Vagina (tissue), 2 donors: ENCODE measurements around the gene WNT5A. TPM values are rescaled to one million over a fixed set of nuclear protein-coding genes. Genes with fewer than 3 reads are reported as not detected.

Experiments used
- DNase-seq, 2 donors: peaks; one replicate each; pipeline ENCODE4 v3.0.0-alpha.2; 2017; ENCODE audit errors: extremely low spot score in 2 of 2
- H3K27ac ChIP-seq: fragments of 200-600 bp; sonication (generic); one replicate; pipeline ENCODE4 v1.5.1; 2019
- H3K27me3 ChIP-seq: fragments of 200-600 bp; sonication (generic); one replicate; pipeline ENCODE4 v1.5.1; 2019
- H3K36me3 ChIP-seq, 2 donors: fragments of 200-600 bp; sonication (generic); one replicate each; pipeline ENCODE4 v1.5.1; 2017 to 2019
- H3K4me1 ChIP-seq: fragments of 200-600 bp; sonication (generic); one replicate; pipeline ENCODE4 v1.5.1; 2019
- H3K4me3 ChIP-seq, 2 donors: fragments of 200-600 bp; sonication (generic); 1 replicate in 1 of 2; 2 replicates in 1 of 2; pipeline ENCODE4 v1.5.1; 2016 to 2019
- H3K9me3 ChIP-seq: fragments of 200-600 bp; sonication (generic); one replicate; pipeline ENCODE4 v1.5.1; 2019
- POLR2A ChIP-seq, 2 donors: fragments of 450-650 bp; IDR thresholded peaks; one replicate each; pipeline ENCODE4 v1.6.1; 2017; ENCODE audit warnings: antibody characterized with exemption in 2 of 2, mild to moderate bottlenecking in 2 of 2, moderate library complexity in 2 of 2
- POLR2AphosphoS5 ChIP-seq, 2 donors: sonication (generic); formaldehyde crosslinking; IDR thresholded peaks; one replicate each; pipeline ENCODE4 v1.9.0; 2017; ENCODE audit warnings: antibody characterized with exemption in 2 of 2, mild to moderate bottlenecking in 2 of 2, low read depth in 1 of 2; ENCODE audit not compliant: insufficient read depth in 1 of 2
- intact Hi-C: fragments of 100-400 bp; cut with DNase I; formaldehyde crosslinking; loops from one replicate; pipeline ENCODE4 v1.15.1; 2023
- total RNA-seq: library from RNA; depleted of rRNA; stranded (reverse); fragments of >200 nt; gene quantifications from one replicate; pipeline ENCODE4 v1.2.3, GENCODE V29; 2016
- TF ChIP-seq, protein P1 (sequence below), 3 experiments: fragments of 450-650 bp in 2 of 3; fragments of 200-600 bp in 1 of 3; sonication (generic) in 1 of 3; IDR thresholded peaks; one replicate each; pipeline ENCODE4 v1.5.1; 2017 to 2019; ENCODE audit warnings: antibody characterized with exemption in 3 of 3, mild to moderate bottlenecking in 2 of 3, moderate library complexity in 2 of 3

Gene WNT5A
- total RNA-seq, 1 donor from 2014 or later = 52.3 TPM

DNA sequence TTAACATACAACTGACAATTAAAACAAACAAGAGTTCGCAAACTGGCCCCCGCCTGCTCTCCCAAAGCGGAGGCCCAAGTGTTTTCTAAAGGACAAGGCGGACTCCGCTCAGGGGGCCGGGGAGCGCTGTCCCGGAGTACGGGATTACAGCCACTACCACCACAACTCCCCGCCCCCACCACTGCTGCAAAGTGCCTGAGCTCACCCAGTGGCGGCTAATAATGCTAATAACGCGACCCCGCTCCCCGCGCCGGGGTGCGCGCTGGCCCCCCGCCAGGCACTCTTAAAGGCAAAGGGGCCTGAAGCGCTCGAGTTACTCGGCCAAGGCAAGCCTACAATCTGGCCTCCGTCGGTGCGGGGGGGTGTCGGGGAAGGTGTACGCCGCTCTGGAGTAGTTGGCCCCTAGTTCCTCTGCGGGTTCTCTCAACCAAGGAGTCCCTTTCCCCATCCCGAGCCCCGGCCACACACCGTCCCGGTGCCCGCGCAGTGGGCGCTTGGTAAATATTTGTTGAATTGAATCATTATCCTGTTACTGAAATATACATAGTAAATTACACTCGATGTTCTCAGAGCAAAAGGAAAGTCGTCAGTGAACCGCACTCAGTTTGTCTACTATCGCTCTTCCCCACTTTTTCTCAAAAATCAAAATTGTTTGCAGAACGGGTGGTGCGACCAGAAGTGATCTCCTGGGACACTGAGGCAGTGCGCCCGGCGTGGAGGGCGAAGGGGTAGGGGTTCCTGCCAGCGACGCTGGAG lies 827 bp downstream of the WNT5A start:
- Histone ChIP-seq H3K9me3 (no peaks in the 10 kb centered on the region), H3K4me3 (peak overlapping the region; percentile 66 to 78), H3K4me1 (peaks cover 63% of the 10 kb centered on the region), H3K27ac (peak overlapping the region; percentile 93), H3K27me3 (no peaks in the 10 kb centered on the region), H3K36me3 (no peaks in the 10 kb centered on the region)
- intact Hi-C loops = no loop called here
- DNase-seq = no peak
- TF ChIP-seq, protein P1, sequence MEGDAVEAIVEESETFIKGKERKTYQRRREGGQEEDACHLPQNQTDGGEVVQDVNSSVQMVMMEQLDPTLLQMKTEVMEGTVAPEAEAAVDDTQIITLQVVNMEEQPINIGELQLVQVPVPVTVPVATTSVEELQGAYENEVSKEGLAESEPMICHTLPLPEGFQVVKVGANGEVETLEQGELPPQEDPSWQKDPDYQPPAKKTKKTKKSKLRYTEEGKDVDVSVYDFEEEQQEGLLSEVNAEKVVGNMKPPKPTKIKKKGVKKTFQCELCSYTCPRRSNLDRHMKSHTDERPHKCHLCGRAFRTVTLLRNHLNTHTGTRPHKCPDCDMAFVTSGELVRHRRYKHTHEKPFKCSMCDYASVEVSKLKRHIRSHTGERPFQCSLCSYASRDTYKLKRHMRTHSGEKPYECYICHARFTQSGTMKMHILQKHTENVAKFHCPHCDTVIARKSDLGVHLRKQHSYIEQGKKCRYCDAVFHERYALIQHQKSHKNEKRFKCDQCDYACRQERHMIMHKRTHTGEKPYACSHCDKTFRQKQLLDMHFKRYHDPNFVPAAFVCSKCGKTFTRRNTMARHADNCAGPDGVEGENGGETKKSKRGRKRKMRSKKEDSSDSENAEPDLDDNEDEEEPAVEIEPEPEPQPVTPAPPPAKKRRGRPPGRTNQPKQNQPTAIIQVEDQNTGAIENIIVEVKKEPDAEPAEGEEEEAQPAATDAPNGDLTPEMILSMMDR (IDR thresholded peaks at IDR 0.05) = no peak
- peak in 1 of 2 donors; percentile 62 for TF ChIP-seq POLR2AphosphoS5 (IDR thresholded peaks at IDR 0.05; ENCODE audit: insufficient read depth in 1 of 2, low read depth in 1 of 2)
- no peak for TF ChIP-seq POLR2A (IDR thresholded peaks at IDR 0.05)

DNA sequence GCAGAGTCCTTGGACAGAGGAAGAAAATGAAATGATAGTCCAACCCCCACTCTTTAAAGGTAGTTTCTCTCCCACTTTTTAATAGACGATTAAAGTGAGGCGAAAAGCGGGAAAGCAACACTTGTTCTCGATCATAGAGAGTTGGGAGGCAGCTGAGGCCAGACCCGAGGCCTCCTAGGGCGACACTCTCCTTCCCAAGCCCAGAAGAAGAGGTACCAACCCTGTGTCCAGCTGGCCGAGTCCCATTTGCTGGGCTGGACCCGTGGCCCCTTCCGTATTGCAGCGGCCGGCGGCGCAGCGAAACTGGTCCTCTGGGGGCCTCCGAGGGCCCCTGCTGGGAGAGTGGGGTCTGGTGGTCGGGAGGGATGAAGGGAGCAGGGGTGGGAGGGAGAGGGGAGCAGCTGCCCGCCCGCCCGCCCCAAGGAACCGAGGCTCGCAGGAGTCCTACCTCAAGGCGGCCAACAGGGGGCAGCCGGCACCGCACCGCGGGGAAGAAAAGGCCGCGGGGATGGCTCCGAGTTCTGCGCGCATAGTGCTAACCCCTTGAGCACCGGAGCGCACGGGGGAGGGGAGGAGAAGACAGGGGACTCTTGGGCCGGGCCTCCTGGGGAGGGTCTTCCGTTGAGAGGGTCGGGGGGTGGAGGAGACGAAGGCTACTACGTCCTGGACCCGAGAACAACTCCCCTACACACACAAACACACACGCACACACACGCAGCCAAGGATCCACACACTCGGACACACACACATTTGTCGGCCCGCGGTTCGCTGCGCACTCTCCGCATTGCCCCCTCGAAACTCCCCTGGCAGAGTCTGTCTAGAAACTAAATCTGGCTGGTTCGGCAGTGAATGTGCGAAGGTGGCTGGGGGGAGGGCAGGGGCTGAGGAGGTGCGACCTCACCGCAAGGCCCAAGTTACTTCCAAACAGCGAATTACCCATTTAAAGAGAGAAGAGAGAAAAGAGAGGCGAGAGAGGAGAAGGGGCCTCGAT lies 2.0 kb downstream of the WNT5A start:
- DNase-seq = no peak
- intact Hi-C loops = no loop called here
- peak overlapping the region; percentile 66 to 78 for H3K4me3 ChIP-seq
- H3K9me3 ChIP-seq = no peaks in the 10 kb centered on the region
- H3K4me1 ChIP-seq = peaks cover 58% of the 10 kb centered on the region
- H3K27me3 ChIP-seq = no peaks in the 10 kb centered on the region
- peak overlapping the region; percentile 93 for H3K27ac ChIP-seq
- TF ChIP-seq, protein P1 (IDR thresholded peaks at IDR 0.05) = peak in 2 of 3 experiments; percentile 28 to 91
- TF ChIP-seq POLR2A (IDR thresholded peaks at IDR 0.05) (no peak), POLR2AphosphoS5 (IDR thresholded peaks at IDR 0.05; ENCODE audit: insufficient read depth in 1 of 2, low read depth in 1 of 2) (peak in 1 of 2 donors; percentile 22)
- H3K36me3 ChIP-seq = no peaks in the 10 kb centered on the region

DNA sequence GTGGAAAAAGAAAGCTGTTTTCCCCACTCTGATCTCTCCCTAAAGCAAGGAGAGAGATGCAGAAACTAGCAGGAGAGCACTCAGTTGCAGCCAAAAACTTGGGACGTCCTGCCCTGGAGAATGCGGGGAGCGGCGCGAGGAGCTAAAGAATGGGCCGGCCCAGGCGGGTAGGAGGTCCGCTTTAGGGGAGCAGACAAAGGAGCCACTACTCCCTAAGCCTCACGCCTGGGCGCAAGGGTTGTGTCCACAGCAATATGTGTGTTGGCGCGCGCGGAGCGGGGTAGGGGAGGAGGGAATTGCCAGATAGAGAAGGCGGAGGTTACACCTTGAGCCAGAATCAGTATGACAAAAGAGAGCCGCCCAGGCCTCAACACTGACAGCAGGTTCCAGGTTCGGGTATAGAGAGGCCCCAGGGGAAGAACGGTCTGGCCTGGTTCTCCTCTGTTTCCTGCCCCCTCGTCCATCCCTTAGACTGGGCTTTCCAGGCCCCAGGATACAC lies 2.9 kb downstream of the WNT5A start:
- Histone ChIP-seq H3K4me3 (peak overlapping the region; percentile 66 to 78), H3K36me3 (no peaks in the 10 kb centered on the region), H3K9me3 (no peaks in the 10 kb centered on the region), H3K27ac (peak overlapping the region; percentile 93), H3K4me1 (peaks cover 49% of the 10 kb centered on the region), H3K27me3 (no peaks in the 10 kb centered on the region)
- intact Hi-C loops = no loop called here
- no peak for DNase-seq
- TF ChIP-seq POLR2AphosphoS5 (IDR thresholded peaks at IDR 0.05; ENCODE audit: insufficient read depth in 1 of 2, low read depth in 1 of 2) (no peak), POLR2A (IDR thresholded peaks at IDR 0.05) (no peak)
- TF ChIP-seq, protein P1 (IDR thresholded peaks at IDR 0.05) = no peak

DNA sequence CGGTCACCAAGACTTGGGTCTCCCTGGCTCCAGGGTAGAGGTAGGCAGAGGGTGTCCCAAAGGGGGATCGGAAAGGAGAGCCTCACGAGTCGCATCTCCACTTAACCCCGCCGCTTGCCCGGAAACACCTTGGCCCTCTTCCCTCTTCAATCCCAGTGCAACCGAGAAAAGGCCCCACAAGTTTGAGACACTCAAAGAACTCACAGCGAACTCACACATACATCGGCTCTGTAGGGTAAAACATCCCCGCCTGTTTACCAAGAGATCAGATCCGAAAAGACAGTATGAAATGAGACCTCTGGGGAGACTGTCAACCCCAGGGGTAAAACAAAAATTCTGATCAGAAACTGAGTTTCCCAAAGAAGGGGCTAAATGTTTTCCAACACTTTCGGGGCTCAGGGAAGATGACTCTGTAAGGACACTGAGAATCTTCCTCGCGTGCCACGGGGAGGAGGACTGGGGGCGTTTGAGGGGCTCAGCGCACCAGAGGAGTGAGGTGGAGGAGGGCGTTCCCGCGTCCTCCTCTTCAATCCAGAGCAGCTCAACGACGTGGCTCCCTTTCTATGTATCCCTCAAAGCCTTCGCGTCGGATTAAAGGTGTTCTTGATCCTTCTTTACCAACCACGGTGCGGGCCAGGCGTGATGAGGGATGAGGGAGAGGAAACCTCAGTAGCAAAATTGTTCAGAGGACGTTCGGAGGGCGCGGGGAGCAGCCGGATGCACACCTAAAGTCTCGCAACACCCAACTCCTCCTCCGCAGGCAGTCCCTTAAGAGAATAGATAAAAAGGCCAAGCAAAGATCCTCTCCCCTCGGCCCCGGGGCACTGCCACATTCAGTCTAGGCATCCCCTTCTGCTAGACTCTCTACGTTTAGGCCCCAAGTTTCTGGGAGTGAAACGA lies 3.7 kb downstream of the WNT5A start:
- Histone ChIP-seq H3K27me3 (no peaks in the 10 kb centered on the region), H3K9me3 (no peaks in the 10 kb centered on the region), H3K4me3 (peak overlapping the region in 1 of 2 donors; percentile 78), H3K27ac (peak overlapping the region; percentile 30), H3K36me3 (no peaks in the 10 kb centered on the region), H3K4me1 (peaks cover 43% of the 10 kb centered on the region)
- no peak for TF ChIP-seq POLR2A (IDR thresholded peaks at IDR 0.05)
- TF ChIP-seq, protein P1 (IDR thresholded peaks at IDR 0.05) = no peak
- no peak for TF ChIP-seq POLR2AphosphoS5 (IDR thresholded peaks at IDR 0.05; ENCODE audit: insufficient read depth in 1 of 2, low read depth in 1 of 2)
- intact Hi-C loops = no loop called here
- DNase-seq = no peak
